Endothelial cell of umbilical vein (primary cell): ENCODE data around the gene CENPS.

Experiments used
- EZH2 ChIP-seq: IDR thresholded peaks from 2 replicates; pipeline ENCODE4 v1.6.1; 2012; ENCODE audit warnings: borderline replicate concordance, low read depth, mild to moderate bottlenecking, moderate library complexity, low read length, inconsistent platforms; ENCODE audit not compliant: severe bottlenecking
- MYC ChIP-seq: IDR thresholded peaks from one replicate; pipeline ENCODE4 v1.6.1; 2011; ENCODE audit warnings: mild to moderate bottlenecking, low read depth, low read length
- POLR2A ChIP-seq: IDR thresholded peaks from 2 replicates; pipeline ENCODE4 v1.6.1; 2012; ENCODE audit warnings: low read depth, mild to moderate bottlenecking, control low read depth, low read length
- TF ChIP-seq, protein P1 (sequence below), 2 donors: IDR thresholded peaks; 1 replicate in 1 of 2; 2 replicates in 1 of 2; pipeline ENCODE4 v1.5.1; 2011; ENCODE audit warnings: low read length in 2 of 2, mild to moderate bottlenecking in 2 of 2, moderate library complexity in 2 of 2, control low read depth in 1 of 2, inconsistent platforms in 1 of 2, low read depth in 1 of 2; ENCODE audit not compliant: insufficient read depth in 1 of 2; ENCODE audit errors: extremely low read depth in 1 of 2

DNA sequence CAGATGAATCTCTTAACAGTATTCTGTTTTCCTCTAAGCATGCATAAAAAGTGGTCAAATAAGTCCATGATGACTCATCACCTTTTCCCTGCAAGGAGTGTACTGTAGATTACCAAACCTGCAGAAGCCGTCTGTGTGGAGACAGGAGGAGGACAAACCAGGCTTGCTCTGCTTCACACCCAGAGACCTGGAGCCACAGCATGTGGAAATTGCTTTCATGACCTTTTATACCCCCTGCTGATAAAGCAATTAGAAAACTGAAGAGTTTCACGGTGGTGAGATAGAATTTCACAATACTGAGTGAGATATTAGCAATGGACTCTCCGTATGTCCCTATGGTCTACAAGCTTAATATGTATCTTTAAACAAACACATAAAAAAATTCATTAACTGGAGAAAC lies 29.0 kb downstream of the CENPS start:
- TF ChIP-seq, protein P1, sequence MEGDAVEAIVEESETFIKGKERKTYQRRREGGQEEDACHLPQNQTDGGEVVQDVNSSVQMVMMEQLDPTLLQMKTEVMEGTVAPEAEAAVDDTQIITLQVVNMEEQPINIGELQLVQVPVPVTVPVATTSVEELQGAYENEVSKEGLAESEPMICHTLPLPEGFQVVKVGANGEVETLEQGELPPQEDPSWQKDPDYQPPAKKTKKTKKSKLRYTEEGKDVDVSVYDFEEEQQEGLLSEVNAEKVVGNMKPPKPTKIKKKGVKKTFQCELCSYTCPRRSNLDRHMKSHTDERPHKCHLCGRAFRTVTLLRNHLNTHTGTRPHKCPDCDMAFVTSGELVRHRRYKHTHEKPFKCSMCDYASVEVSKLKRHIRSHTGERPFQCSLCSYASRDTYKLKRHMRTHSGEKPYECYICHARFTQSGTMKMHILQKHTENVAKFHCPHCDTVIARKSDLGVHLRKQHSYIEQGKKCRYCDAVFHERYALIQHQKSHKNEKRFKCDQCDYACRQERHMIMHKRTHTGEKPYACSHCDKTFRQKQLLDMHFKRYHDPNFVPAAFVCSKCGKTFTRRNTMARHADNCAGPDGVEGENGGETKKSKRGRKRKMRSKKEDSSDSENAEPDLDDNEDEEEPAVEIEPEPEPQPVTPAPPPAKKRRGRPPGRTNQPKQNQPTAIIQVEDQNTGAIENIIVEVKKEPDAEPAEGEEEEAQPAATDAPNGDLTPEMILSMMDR (IDR thresholded peaks at IDR 0.05; ENCODE audit: extremely low read depth in 1 of 2, insufficient read depth in 1 of 2, low read depth in 1 of 2, low read length in 2 of 2) = no peak
- TF ChIP-seq MYC = no peak
- no peak for TF ChIP-seq POLR2A
- no peak for TF ChIP-seq EZH2
